DMS 273 (cell line): Measurements from ENCODE around the gene MYO18A.
"Not testable (repeated sequence)": the region's sequence is repeated elsewhere in the genome, so short reads cannot be mapped to it uniquely, and the experiment has no call there.

ENCODE experiments used
- DNase-seq: peaks from one replicate; lab custom pipeline; 2025; ENCODE audit not compliant: unreplicated experiment; lab: John Stamatoyannopoulos, UW

Gene MYO18A

DNA sequence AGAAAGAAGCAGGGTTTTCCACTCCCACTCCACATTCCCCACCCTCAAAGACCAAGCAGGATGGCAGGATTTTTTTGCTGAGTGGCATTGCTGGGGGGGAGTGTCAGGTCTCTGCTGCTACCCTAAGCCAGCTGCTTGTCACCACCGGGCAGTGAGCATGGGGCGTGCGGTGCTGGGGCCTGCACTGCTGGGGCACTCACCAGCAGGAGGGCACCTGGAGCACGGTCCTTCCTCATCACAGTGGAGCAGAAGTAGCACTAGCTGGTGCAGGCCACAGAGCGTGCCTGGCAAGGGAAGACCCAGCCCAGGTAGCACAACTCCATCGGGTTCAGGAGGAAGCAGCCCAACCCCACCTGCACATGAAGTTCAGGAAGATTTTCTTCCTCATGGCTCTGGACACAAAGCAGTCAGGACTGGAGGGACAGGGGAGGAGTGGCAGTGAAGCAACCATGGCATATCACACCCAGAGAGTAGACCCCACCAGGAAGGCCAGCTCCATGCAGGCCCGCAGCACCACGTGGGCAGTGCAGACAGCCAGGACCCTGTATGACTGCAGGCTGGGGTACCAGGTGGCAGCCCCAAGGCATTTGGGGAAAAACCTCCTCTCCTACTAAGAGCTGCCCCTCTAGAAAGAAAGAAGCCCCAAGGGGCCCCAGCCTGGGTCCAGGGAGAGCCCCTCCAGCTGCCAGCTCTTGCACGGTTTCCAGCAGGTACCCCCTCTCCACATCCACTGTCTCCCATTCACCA is 16.7 kb upstream of the MYO18A start:
- DNase-seq = no peak

DNA sequence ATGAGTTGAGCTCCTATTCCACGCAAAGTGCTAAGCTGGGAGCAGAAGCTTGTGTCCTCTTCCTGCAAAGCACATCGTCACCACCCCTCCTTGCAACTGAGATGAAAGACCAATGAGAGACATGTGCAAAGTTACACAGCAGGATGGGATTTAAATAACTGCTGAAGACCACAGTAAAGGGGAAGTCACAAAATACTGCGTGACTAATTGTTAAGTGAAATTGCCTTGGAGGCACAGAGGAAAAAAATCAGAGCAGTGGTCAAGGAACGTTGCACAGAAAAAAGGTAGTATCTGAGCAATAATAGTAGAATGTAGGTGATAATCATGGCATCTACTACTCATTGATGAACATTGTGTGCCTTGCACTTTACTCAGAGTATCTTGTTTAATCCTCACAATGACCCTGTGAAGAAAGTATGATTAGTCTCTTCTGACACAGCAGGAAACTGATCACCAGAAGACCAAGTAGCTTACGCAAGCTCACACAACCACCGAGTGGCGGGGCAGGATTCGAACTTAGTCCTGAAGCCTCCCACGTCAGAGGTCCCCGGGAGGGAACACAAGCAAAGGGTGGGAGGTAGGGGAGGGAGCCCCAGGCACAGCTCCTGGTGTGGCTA is 15.4 kb upstream of the MYO18A start:
- no peak for DNase-seq

DNA sequence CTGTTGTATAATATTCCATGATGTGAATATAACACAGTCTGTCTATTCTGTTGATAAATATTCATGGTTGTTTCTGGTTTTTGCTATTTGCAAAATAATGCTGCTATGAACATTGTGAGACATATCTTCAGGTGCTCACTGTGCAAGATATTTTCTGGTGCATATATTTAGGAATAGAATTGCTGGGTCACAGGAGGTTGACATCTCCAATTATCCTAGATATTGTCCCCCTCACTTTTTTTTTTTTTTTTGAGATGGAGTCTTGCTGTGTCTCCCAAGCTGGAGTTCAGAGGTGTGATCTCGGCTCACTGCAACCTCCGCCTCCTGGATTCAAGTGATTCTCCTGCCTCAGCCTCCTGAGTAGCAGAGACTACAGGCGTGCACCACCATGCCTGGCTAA is 14.5 kb upstream of the MYO18A start:
- DNase-seq = no peak

DNA sequence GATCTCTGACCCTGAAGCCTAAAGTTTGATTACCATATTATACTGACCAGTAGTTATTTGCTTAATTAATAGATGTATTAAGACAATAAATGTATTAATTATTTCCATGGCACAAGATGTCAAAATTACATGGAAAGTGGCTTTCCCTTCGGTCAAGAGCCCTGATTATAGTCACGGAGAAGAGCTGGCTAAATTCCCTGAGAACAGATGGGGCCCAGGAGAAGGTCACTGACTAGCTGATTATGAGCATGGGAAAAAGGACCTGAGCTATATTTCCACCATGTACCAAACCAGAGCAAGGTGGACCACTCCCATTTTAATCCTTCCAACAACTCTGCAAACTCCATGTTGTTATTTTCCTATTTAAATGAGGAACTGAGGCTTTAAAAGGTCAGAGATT is 12.9 kb upstream of the MYO18A start:
- DNase-seq = peak; percentile 11

DNA sequence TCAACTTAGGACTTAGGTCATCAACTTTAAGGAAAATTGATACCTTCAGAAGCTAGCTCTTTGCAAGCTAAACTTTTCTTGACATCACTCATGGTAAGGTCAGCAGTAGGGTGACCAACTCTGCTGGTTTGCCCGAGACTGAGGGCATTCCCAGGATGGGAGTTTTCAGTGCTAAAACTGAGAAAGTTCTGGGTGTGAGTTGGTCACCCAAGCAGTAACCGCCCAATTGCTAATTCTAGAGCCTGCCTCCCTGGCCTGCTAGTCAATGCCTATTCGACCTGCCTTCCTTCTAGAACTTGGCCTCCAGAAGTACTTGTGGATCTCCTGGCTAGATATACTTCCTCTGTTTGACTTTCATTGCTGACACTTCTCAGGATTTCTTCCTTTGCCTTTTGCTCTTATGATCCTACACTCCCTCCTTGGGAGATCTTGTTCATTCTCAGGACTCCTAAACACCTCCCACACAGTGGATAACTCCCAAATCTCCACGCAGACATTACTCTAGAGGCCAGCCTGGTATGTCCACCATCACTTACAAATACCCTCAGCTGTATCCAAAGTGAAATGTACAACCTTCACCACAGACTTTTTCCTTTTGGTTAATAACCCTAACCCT is 10.5 kb upstream of the MYO18A start:
- DNase-seq = no peak

DNA sequence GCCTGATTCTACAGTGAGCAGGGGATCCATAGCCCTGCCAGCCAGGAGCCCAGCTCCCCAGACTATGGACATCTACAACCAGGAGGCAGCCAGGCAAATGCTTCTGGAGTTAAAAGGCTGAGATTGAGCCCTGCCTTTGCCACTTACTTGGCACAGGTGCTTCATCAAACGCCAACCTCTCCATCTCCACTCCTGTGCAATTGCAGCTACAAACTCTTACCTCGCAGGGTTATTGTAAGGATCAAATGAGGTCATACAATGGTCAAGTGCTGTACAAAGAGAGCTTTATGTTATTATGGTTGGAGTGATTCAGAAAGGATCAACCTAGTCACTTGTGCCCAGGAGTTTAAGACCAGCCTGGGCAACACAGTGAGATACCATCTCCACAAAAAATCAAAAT is 9.8 kb upstream of the MYO18A start:
- DNase-seq = no peak

DNA sequence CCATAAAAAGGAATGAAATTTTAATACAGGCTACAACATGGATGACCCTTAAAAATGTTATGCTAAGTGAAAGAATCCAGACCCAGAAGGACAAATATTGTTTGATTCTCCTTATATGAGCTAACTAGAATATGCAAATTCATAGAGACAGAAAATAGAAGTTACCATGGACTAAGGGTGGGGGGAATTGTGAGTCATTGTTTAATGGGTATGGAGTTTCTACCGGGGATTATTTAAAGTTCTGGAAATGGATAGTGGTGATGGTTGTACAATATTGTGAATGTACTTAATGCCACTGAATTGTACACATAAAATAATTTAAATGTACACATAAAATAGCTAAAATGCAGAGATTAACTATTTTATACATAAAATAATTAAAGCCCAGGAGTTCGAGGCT is 9.2 kb upstream of the MYO18A start:
- DNase-seq = no peak

DNA sequence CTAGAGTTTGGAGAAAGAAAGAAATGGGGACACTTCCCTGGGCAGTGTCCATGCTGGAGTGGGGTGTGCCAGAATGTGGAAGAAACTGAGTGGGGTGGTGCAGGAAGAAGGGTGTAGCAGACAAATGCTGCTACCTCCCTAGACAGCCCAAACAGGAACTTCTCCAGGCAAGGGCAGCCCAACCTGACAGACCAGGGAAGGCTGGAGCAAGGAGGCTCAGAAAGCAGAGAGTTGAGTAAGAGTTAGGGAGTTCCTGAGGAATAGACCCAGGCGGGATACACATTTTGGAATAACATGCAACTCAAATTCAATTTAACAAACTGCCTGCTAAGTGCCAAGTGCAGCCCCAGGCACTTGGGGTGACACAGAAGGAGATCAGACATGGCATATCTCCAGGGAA is 1.0 kb upstream of the MYO18A start:
- no peak for DNase-seq

DNA sequence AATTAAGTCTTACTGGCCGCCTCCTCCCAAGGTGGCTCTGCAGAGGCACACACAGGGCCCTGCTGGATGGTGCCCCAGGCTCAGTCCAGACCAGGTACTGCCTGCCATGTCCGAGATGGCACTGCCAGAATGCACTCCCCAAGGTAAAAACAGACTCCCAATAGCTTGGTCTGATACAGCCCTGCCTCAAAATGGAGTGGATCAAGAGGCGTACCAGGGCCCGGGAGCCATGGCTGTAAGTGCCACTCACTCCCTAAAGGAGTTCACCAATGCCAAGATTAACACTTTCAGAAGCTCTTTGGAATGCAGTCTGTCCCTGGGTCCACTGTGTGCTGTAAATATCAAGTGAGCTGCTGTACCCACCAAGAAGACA is 576 bp upstream of the MYO18A start:
- no peak for DNase-seq

DNA sequence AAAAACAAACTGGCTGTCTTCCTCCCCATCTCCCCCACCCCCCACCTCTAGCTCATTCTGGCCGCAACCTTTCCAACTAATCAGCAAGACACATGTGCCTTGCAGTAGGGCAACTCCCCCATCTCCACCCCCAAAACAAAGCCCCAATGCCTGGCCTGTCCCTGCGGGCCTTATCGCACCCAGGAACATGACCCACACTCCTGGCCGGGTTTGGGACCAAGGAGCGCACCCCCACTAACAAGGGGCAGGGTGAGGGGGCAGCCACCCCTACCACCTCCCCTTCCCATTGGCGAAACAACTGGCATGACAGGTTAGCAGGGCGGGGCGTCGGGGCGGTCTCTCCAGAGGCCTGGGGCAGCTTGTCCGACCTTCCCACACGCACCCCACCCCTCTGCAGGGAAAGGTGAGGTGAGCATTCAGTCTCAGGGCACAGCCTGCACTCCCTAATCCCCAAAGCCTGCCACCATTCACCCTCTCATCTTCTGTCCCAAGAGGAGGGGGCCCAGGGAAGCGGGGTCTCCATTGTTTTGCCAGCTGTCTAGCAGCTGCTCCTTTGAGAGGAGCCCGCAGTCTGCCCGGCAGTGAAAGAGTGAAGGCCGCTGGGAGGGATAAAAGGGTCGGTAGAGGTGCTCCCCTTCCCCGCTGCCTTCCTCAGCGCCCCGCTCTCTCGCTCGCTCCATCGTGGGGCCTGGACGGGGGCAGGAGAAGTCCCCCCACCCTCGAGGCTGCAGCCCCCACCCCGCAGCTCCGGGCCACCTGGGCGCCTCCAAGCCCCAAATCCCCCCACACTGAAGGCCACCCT is 765 bp downstream of the MYO18A start:
- DNase-seq = peak; percentile 56

DNA sequence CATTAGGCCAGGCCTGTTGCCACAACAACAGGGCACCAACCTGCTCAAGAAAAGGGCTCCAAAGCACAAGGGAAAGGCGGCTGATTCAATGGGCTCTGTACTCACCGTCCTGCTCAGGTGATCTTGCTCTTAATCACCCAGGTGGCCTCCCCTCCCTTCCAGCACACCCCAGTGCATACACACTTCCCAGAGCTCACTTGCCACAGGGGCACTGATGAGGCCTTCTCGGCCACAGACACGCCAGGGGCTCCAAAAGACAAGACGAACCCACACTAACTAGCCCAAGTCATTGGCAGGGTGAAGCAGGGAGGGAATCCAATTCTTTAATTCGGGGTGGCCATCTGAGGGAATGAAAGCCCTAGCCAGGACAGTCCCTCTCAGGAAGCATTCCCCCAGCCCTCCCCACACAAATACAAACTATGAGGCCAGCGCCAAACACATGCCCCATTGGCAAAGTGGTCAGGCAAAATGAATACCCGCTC is 1.4 kb downstream of the MYO18A start:
- no peak for DNase-seq

DNA sequence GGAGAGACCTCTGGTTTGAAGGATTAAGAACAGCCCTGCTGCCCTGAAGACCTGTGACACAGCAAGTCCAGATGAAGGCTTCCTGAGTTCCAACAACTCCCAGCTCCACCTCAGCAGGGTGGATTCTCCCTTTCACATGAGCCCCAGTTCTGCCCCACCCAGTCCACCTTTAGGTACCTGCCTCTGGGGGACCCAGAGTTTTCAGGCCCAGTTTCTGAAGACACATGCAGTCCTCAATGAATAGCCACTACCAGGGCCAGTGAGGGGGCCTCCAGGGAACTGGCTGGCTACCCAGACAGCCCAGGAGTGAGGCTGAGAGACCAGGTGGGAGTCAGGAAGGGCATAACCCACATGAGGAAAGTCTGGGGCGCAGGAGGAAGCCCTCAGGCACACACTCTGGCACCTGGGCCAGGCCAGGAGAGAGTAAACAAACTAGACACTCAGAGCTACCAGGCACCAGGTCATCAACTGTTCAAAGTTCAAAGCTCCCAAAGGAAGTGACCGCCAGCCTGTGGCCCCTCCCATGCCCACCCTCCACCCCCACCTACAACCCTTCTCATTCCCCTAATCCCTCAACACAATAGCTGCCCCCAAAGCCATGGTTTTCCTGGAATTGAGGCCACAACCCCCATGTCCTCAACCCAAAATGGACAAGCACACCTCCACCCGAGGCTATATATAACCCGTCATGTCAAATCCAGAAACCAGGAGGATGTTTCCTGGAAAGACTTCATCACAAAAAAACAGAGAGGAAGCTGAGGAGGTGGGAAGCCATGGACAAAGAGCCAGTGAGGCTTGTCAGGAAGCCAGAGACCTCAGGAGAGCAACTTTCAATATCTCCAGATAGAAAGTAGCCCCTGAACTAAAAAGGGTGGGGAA is 2.1 kb downstream of the MYO18A start:
- no peak for DNase-seq

DNA sequence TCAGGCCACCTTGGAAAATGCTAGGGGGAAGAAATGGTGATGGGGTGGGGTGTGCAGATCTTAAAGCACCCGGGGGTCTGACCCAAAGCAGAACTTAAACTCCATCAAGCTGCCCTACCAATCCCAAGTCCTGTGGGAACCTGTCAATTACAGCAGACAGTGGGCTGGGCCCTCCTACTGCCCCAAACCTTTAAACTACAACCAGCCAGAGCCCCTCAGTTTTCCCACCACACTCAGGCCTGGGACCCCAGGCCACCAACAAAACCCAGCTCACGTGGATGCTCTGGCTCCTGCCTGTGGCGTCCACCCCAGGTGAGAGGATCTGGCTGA is 2.7 kb downstream of the MYO18A start:
- DNase-seq = no peak

DNA sequence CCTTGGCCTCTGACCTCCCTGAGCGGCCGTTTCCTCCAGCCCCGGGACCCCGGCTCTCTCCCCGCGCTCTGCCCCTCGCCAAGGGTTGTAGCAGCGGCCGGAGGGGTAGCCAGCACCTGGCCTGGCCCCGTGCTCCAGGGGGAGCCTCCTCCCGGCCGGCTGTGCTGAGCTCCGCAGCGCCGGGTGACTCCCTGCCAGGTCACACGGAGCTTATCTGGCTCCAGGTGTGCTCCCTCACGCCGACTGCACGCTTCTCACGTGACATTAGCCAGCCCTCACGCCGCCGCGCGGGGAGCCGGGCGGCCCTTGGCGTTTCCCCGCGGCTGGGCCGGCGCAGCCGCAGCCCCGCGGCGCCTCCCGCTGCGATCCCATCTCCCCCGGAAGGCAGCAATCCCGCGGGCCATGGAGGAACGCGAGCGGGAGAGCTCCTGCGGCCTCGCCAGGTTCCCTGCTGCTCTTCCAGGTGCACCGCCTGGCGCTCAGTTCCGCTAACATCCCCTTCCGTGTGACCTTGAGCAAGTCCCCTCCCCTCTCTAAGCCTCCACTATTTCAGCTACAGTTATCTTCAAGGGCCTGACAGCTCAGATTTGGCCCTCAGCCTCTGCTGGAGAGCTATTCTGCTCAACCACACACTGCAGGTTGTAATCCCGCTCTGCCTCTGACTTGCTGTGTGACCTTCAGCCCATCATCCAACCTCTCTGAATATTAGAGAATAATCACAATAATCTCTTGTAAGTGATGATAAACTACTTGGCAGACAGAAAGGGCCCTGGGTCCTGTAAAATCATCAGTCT is 3.4 kb downstream of the MYO18A start:
- peak; percentile 80 for DNase-seq

DNA sequence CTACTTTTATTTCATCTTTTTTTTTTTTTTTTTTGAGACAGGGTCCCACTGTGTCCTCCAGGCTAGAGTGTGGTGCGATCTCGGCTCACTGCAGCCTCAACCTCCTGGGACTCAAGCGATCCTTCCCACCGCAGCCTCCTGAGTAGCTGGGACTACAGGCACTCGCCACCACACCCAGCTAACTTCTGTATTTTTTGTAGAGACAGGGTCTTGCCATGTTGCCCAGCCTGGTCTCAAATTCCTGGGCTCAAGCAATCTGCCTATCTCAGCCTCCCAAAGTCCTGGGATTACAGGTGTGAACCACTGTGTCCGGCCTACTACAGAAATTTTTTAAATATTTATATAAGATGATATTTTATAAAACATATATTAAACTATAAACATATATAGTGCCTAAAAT is 4.8 kb downstream of the MYO18A start:
- no peak for DNase-seq

DNA sequence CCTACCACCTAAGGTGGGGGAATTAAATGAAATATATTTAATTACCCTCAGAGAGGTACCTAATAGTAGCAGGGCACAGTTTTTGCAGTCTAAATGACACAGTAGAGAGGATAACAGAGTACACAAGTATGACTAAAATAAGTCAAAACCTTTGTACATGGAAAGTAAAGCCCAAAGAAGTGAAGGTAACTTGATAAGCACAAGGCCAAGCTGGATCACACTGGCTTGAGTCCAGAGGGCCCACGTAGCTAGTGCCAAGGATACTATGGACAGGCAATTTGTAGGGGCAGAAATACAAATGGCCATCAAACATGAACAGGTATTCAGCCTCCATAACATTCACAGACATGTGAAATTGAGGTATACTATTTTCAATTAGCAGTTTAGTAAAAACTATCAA is 7.6 kb downstream of the MYO18A start:
- DNase-seq = no peak

DNA sequence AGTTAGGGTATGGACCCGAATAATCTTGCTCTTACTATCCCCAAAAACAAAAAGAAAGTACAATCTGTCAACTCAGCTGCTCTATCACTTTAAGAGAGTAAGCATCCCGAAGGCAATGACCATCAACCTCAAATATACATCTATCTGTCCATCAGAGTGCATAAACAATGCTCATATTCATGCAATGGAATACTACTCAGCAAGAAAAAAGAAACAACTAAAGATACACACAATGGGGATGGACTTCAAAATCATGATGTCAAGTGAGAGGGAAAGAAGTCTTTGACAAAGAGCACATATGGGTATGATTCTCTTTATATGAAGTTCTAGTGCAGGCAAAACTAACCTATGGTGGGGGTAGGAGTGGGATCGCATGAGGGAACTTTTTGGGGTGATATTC is 9.5 kb downstream of the MYO18A start:
- DNase-seq = no peak

DNA sequence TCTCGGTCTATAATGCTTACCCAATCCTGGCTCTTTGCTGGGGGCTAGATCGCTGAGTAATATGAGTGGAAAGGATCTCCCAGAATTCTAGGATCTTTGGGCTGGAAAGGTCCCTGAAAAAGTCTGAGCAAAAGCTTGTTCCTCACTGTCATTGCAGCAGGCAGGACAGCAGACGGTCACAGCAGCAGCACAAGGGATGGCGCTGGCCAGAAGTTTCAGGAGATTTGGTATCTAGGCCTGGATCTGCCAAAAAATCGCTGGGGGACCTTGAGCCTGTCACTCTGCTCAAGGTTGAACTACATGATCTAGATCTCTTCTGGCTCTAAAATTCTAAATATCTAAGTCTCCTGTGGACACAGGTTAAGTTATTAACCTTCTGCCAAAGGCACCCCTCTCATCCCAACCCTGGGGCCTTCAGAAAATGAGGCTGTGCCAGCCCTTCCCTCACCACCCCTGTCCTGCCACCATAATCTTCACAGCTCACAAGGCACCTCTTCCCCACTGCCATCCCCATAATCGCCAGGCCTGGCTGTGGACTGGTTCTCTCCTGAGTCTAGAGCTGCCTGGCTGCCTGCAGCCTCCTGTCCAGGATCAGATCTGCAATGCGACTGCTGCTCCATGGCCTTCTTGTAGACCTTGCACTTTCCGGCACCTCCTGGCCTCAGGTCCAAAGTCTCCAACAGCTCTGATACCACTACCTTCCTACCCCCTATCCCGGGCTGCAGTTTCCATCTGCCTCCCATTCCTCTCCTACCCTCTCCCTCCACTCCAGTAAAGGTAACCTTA is 10.2 kb downstream of the MYO18A start:
- DNase-seq = no peak

DNA sequence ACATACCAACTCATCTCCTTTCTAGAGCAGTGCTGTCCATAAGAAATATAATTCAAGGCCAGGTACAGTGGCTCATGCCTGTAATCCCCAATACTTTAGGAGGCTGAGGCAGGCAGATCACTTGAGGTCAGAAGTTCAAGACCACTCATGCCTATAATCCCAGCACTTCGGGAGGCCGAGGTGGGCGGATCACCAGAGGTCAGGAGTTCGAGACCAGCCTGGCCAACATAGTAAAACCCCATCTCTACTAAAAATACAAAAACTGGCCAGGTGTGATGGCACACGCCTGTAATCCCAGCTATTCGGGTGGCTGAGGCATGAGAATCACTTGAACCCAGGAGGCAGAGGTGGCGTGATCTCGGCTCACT is 11.5 kb downstream of the MYO18A start:
- not testable (repeated sequence) for DNase-seq
